GM23338 (cell line): ENCODE data around the gene TMEM187. TPM values are rescaled to one million over a fixed set of nuclear protein-coding genes. Genes with fewer than 3 reads are reported as not detected.

Source experiments
- ATAC-seq: fragments of 200-7000 bp; cut with Tn5 transposase; 3 replicates; pipeline ENCODE4 v1.9.1; 2020
- DNase-seq: peaks from one replicate; pipeline ENCODE4 v3.0.0-alpha.2; 2015; ENCODE audit warnings: low spot score
- H2AFZ ChIP-seq: fragments of 200-600 bp; sonication (generic); 2 replicates; pipeline ENCODE4 v1.8.0; 2016; ENCODE audit warnings: antibody characterized with exemption, mild to moderate bottlenecking, moderate library complexity
- H3F3A ChIP-seq: fragments of 200-600 bp; sonication (generic); replicated peaks from 2 replicates; pipeline ENCODE4 v1.8.0; 2017; ENCODE audit warnings: antibody characterized with exemption, mixed run types, low read depth
- H3K27ac ChIP-seq: fragments of 200-600 bp; sonication (generic); 2 replicates; pipeline ENCODE4 v1.6.1; 2016; ENCODE audit warnings: low read depth
- H3K27me3 ChIP-seq: fragments of 200-600 bp; sonication (generic); 2 replicates; pipeline ENCODE4 v1.8.0; 2016; ENCODE audit warnings: mild to moderate bottlenecking, mixed run types, moderate library complexity; ENCODE audit not compliant: insufficient read depth
- H3K36me3 ChIP-seq: fragments of 200-600 bp; sonication (generic); 2 replicates; pipeline ENCODE4 v1.8.0; 2016; ENCODE audit warnings: mild to moderate bottlenecking; ENCODE audit not compliant: insufficient read depth
- H3K4me1 ChIP-seq: fragments of 200-600 bp; sonication (generic); 2 replicates; pipeline ENCODE4 v1.8.0; 2016; ENCODE audit warnings: mild to moderate bottlenecking, moderate library complexity; ENCODE audit not compliant: insufficient read depth
- H3K4me2 ChIP-seq: fragments of 200-600 bp; sonication (generic); 2 replicates; pipeline ENCODE4 v1.7.1; 2017; ENCODE audit warnings: mixed run types
- H3K4me3 ChIP-seq: fragments of 200-600 bp; sonication (generic); 2 replicates; pipeline ENCODE4 v1.6.1; 2016; ENCODE audit warnings: mixed run types
- H3K79me2 ChIP-seq: fragments of 200-600 bp; sonication (generic); replicated peaks from 2 replicates; pipeline ENCODE4 v1.8.0; 2017; ENCODE audit warnings: mild to moderate bottlenecking; ENCODE audit not compliant: insufficient read depth
- H3K9me2 ChIP-seq: fragments of 200-600 bp; sonication (generic); 2 replicates; pipeline ENCODE4 v1.8.0; 2017; ENCODE audit not compliant: insufficient read depth
- H4K20me1 ChIP-seq: fragments of 200-600 bp; sonication (generic); replicated peaks from 2 replicates; pipeline ENCODE4 v1.8.0; 2017; ENCODE audit warnings: mild to moderate bottlenecking; ENCODE audit not compliant: insufficient read depth
- H3K27ac Mint-ChIP-seq: 2 replicates; pipeline ENCODE4 v1.8.0; 2020; ENCODE audit warnings: inconsistent platforms, mild to moderate bottlenecking, moderate library complexity, mixed read lengths
- H3K27me3 Mint-ChIP-seq: 3 replicates; pipeline ENCODE4 v1.8.0; 2022; ENCODE audit warnings: low read depth, mild to moderate bottlenecking, moderate library complexity, mixed read lengths, inconsistent platforms; ENCODE audit not compliant: insufficient read depth, poor library complexity
- H3K36me3 Mint-ChIP-seq: 3 replicates; pipeline ENCODE4 v1.8.0; 2021; ENCODE audit warnings: low read depth, mild to moderate bottlenecking, inconsistent platforms, moderate library complexity, mixed read lengths
- H3K4me1 Mint-ChIP-seq: 3 replicates; pipeline ENCODE4 v1.8.0; 2020; ENCODE audit warnings: mild to moderate bottlenecking, inconsistent platforms, mixed read lengths
- H3K4me3 Mint-ChIP-seq: 3 replicates; pipeline ENCODE4 v1.8.0; 2021; ENCODE audit warnings: moderate library complexity, mild to moderate bottlenecking, inconsistent platforms, mixed read lengths
- H3K9me3 Mint-ChIP-seq: 3 replicates; pipeline ENCODE4 v1.8.0; 2020; ENCODE audit warnings: moderate library complexity, mild to moderate bottlenecking, inconsistent platforms, mixed read lengths
- CREB1 ChIP-seq: fragments of 250-450 bp; sonication (Bioruptor Pico); IDR thresholded peaks from 2 replicates; pipeline ENCODE4 v1.5.0; 2020; ENCODE audit warnings: low read depth, mild to moderate bottlenecking, moderate library complexity
- ETS1 ChIP-seq: IDR thresholded peaks from 2 replicates; pipeline ENCODE4 v1.6.1; 2016; ENCODE audit warnings: antibody characterized with exemption
- EZH2 ChIP-seq: fragments of 200-600 bp; sonication (generic); IDR thresholded peaks from one replicate; pipeline ENCODE4 v1.8.0; 2017; ENCODE audit warnings: antibody characterized with exemption, mild to moderate bottlenecking, low read depth; ENCODE audit not compliant: unreplicated experiment
- EZH2phosphoT487 ChIP-seq: fragments of 200-600 bp; sonication (generic); IDR thresholded peaks from one replicate; pipeline ENCODE4 v1.8.1; 2018; ENCODE audit warnings: antibody characterized with exemption; ENCODE audit not compliant: unreplicated experiment
- JUNB ChIP-seq: IDR thresholded peaks from one replicate; pipeline ENCODE4 v1.6.1; 2016; ENCODE audit warnings: antibody characterized with exemption; ENCODE audit not compliant: unreplicated experiment
- NANOG ChIP-seq: IDR thresholded peaks from 2 replicates; pipeline ENCODE4 v1.6.1; 2016; ENCODE audit warnings: antibody characterized with exemption, borderline replicate concordance
- POLR2AphosphoS5 ChIP-seq: IDR thresholded peaks from 2 replicates; pipeline ENCODE4 v1.6.1; 2016; ENCODE audit warnings: antibody characterized with exemption, low read depth
- REST ChIP-seq: IDR thresholded peaks from one replicate; pipeline ENCODE4 v1.6.1; 2018; ENCODE audit warnings: antibody characterized with exemption; ENCODE audit not compliant: unreplicated experiment
- STAT1 ChIP-seq: IDR thresholded peaks from one replicate; pipeline ENCODE4 v1.6.1; 2016; ENCODE audit warnings: antibody characterized with exemption; ENCODE audit not compliant: unreplicated experiment
- ZNF114 ChIP-seq: fragments of 250-450 bp; sonication (Bioruptor Pico); IDR thresholded peaks from 2 replicates; pipeline ENCODE4 v1.5.0; 2020; ENCODE audit warnings: mild to moderate bottlenecking, moderate library complexity
- ZNF331 ChIP-seq: fragments of 250-450 bp; sonication (Bioruptor Pico); IDR thresholded peaks from 2 replicates; pipeline ENCODE4 v1.5.0; 2020; ENCODE audit warnings: low read depth, mild to moderate bottlenecking, moderate library complexity
- ZNF462 ChIP-seq: fragments of 250-450 bp; sonication (Bioruptor Pico); IDR thresholded peaks from 2 replicates; pipeline ENCODE4 v1.5.0; 2020; ENCODE audit warnings: mild to moderate bottlenecking, moderate library complexity
- polyA plus RNA-seq: library from polyadenylated mRNA; unstranded; fragments of >200 nt; fragmentation: Nextera tagmentation; extraction: Ambion mirVana; gene quantifications from 2 replicates; pipeline ENCODE4 v1.2.1, GENCODE V29; 2016
- total RNA-seq: library from RNA; depleted of rRNA; stranded (reverse); fragments of >200 nt; shearing (Covaris generic); gene quantifications from 2 replicates; pipeline ENCODE4 v1.2.3, GENCODE V29; 2014
- TF ChIP-seq, protein P1 (sequence below), 2 experiments: fragments of 200-600 bp in 1 of 2; sonication (generic) in 1 of 2; conservative IDR thresholded peaks; 2 replicates each; pipeline versions ENCODE4 v1.5.1 to v1.6.1; 2016 to 2017; ENCODE audit warnings: antibody characterized with exemption in 2 of 2, low read depth in 2 of 2, mild to moderate bottlenecking in 2 of 2, moderate library complexity in 1 of 2

Gene TMEM187
- total and polyA plus RNA-seq, 2 experiments from 2014 or later: 2.5 to 4.4 TPM

GRCh38 chrX:154016366-154017076 is 44.0 kb downstream of the TMEM187 start:
- H3K9me3 Mint-ChIP-seq: no peaks in the 10 kb centered on the region

More at GRCh38 chrX:154016366-154017076, 44.0 kb downstream of the TMEM187 start:
- H3K36me3 ChIP-seq: no peaks in the 10 kb centered on the region
- H3K4me3 ChIP-seq: no peak overlapping the region
- H3K4me3 Mint-ChIP-seq: no peak overlapping the region
- H3K27me3 Mint-ChIP-seq: peaks cover 3% of the 10 kb centered on the region
- H3K9me2 ChIP-seq: no peaks in the 10 kb centered on the region
- DNase-seq (no peak), ATAC-seq (no peak)
- H3K4me1 ChIP-seq: no peaks in the 10 kb centered on the region
- TF ChIP-seq ETS1: no peak
- TF ChIP-seq ZNF114 (CRISPR knock-in tag): no peak
- no peak for TF ChIP-seq POLR2AphosphoS5
- TF ChIP-seq, protein P1, sequence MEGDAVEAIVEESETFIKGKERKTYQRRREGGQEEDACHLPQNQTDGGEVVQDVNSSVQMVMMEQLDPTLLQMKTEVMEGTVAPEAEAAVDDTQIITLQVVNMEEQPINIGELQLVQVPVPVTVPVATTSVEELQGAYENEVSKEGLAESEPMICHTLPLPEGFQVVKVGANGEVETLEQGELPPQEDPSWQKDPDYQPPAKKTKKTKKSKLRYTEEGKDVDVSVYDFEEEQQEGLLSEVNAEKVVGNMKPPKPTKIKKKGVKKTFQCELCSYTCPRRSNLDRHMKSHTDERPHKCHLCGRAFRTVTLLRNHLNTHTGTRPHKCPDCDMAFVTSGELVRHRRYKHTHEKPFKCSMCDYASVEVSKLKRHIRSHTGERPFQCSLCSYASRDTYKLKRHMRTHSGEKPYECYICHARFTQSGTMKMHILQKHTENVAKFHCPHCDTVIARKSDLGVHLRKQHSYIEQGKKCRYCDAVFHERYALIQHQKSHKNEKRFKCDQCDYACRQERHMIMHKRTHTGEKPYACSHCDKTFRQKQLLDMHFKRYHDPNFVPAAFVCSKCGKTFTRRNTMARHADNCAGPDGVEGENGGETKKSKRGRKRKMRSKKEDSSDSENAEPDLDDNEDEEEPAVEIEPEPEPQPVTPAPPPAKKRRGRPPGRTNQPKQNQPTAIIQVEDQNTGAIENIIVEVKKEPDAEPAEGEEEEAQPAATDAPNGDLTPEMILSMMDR (conservative IDR thresholded peaks at IDR 0.05; ENCODE audit: low read depth in 2 of 2): no peak
- TF ChIP-seq NANOG: no peak
- no peak for TF ChIP-seq EZH2
- no peak for TF ChIP-seq CREB1 (CRISPR knock-in tag)
- no peak for TF ChIP-seq ZNF462
- TF ChIP-seq EZH2phosphoT487: no peak
- no peak for TF ChIP-seq REST
- no peak for TF ChIP-seq ZNF331 (CRISPR knock-in tag)
- no peak for TF ChIP-seq STAT1
- TF ChIP-seq JUNB: no peak
- H3K36me3 Mint-ChIP-seq: peaks cover 22% of the 10 kb centered on the region; the same call in 2 of the 3 replicates
- no peak overlapping the region for H2AFZ ChIP-seq
- no peaks in the 10 kb centered on the region for H3K79me2 ChIP-seq
- H3K27ac Mint-ChIP-seq: no peak overlapping the region
- H3K27me3 ChIP-seq: no peaks in the 10 kb centered on the region
- no peak overlapping the region for H3K4me2 ChIP-seq
- no peaks in the 10 kb centered on the region for H4K20me1 ChIP-seq
- peaks cover 24% of the 10 kb centered on the region for H3K4me1 Mint-ChIP-seq
- H3F3A ChIP-seq: no peaks in the 10 kb centered on the region
- H3K27ac ChIP-seq: no peak overlapping the region
